ENCODE results near the gene RBM6. TPM values are rescaled to one million over a fixed set of nuclear protein-coding genes. Genes with fewer than 3 reads are reported as not detected.
A peak's percentile ranks its signal among the peaks of the same experiment; 100 is the strongest.

Gene RBM6
- total and polyA plus RNA-seq, 9 of the 15 experiments (the other 6 are each of a cell fraction or from before 2014, with no cell fraction given) = 19.9 to 82.2 (median 57.8) TPM

GRCh38 chr3:49930922-49931321 lies 9.0 kb upstream of the RBM6 start (continued):
- 0 out of 2 replicates have a peak, but pooled peaks have one; percentile 17 for TF ChIP-seq RBFOX2 (IDR thresholded peaks at IDR 0.05; ENCODE audit: low read depth, low read length)
- 0 out of 2 replicates have a peak, but pooled peaks have one; percentile 25 for TF ChIP-seq JUND (IDR thresholded peaks at IDR 0.05; ENCODE audit: borderline replicate concordance, low read depth, low read length)
- TF ChIP-seq JUND (tag; IDR thresholded peaks at IDR 0.05; ENCODE audit: borderline replicate concordance, low read depth, low read length) = no peak; the same call in 2 of the 3 replicates
- 0 out of 2 replicates have a peak, but pooled peaks have one; percentile 26 for TF ChIP-seq POLR2H (tag; IDR thresholded peaks at IDR 0.05; ENCODE audit: low read depth)
- no peak for TF ChIP-seq STAT5B (CRISPR knock-in tag; IDR thresholded peaks at IDR 0.05)
- no peak for TF ChIP-seq ZSCAN29 (IDR thresholded peaks at IDR 0.05)
- TF ChIP-seq ZNF280B (CRISPR knock-in tag; IDR thresholded peaks at IDR 0.05) = no peak
- peak; percentile 40; the same call in 1 of the 2 replicates for TF ChIP-seq NFRKB (IDR thresholded peaks at IDR 0.05; ENCODE audit: low read depth)
- TF ChIP-seq NKRF (IDR thresholded peaks at IDR 0.05; ENCODE audit: borderline replicate concordance) = no peak
- no peak for TF ChIP-seq EHMT2 (IDR thresholded peaks at IDR 0.05)
- TF ChIP-seq KDM5B (IDR thresholded peaks at IDR 0.05; ENCODE audit: insufficient replicate concordance, low read depth, low read length) = peak; percentile 67
- TF ChIP-seq MCM5 (IDR thresholded peaks at IDR 0.05; ENCODE audit: low read depth) = no peak
- peak; percentile 30 for TF ChIP-seq CTCFL (IDR thresholded peaks at IDR 0.05; ENCODE audit: borderline replicate concordance, insufficient read depth, low read depth, low read length, poor library complexity, severe bottlenecking)
- no peak for TF ChIP-seq RFX5 (IDR thresholded peaks at IDR 0.05; ENCODE audit: low read depth, low read length)
- peak; percentile 44 for TF ChIP-seq TBP (optimal IDR thresholded peaks at IDR 0.05; ENCODE audit: low read depth, low read length)
- no peak for TF ChIP-seq ZZZ3 (IDR thresholded peaks at IDR 0.05)
- no peak for TF ChIP-seq NFIX (CRISPR knock-in tag; IDR thresholded peaks at IDR 0.05; ENCODE audit: low read depth)
- peak in 1 of 2 experiments; percentile 45; a peak in 2 of 4 replicates for TF ChIP-seq RAD21 (CRISPR knock-in tag; conservative IDR thresholded peaks at IDR 0.05 in 1 of 2, IDR thresholded peaks at IDR 0.05 in 1 of 2)
- peak in 1 of 2 experiments; percentile 43; a peak in 1 of 4 replicates for TF ChIP-seq MAZ (CRISPR knock-in tag; conservative IDR thresholded peaks at IDR 0.05 in 1 of 2, IDR thresholded peaks at IDR 0.05 in 1 of 2)
- TF ChIP-seq SOX6 (IDR thresholded peaks at IDR 0.05) = no peak
- peak; percentile 78 for TF ChIP-seq ZNF384 (IDR thresholded peaks at IDR 0.05; ENCODE audit: low read depth, low read length)
- peak in 2 of 3 experiments; percentile 41 to 53; a peak in 5 of 6 replicates for TF ChIP-seq CTCF (IDR thresholded peaks at IDR 0.05 in 2 of 3, conservative IDR thresholded peaks at IDR 0.05 in 1 of 3; ENCODE audit: insufficient read depth in 2 of 3, low read depth in 1 of 3, low read length in 3 of 3)
